GM23338 (cell line): ENCODE measurements around the gene ARFGAP2. TPM values are rescaled to one million over a fixed set of nuclear protein-coding genes. Genes with fewer than 3 reads are reported as not detected.

Experiments used
- ATAC-seq: fragments of 200-7000 bp; cut with Tn5 transposase; 3 replicates; pipeline ENCODE4 v1.9.1; 2020
- DNase-seq: peaks from one replicate; pipeline ENCODE4 v3.0.0-alpha.2; 2015; ENCODE audit warnings: low spot score
- H2AFZ ChIP-seq: fragments of 200-600 bp; sonication (generic); 2 replicates; pipeline ENCODE4 v1.8.0; 2016; ENCODE audit warnings: antibody characterized with exemption, mild to moderate bottlenecking, moderate library complexity
- H3F3A ChIP-seq: fragments of 200-600 bp; sonication (generic); replicated peaks from 2 replicates; pipeline ENCODE4 v1.8.0; 2017; ENCODE audit warnings: antibody characterized with exemption, mixed run types, low read depth
- H3K27ac ChIP-seq: fragments of 200-600 bp; sonication (generic); 2 replicates; pipeline ENCODE4 v1.6.1; 2016; ENCODE audit warnings: low read depth
- H3K27me3 ChIP-seq: fragments of 200-600 bp; sonication (generic); 2 replicates; pipeline ENCODE4 v1.8.0; 2016; ENCODE audit warnings: mild to moderate bottlenecking, mixed run types, moderate library complexity; ENCODE audit not compliant: insufficient read depth
- H3K36me3 ChIP-seq: fragments of 200-600 bp; sonication (generic); 2 replicates; pipeline ENCODE4 v1.8.0; 2016; ENCODE audit warnings: mild to moderate bottlenecking; ENCODE audit not compliant: insufficient read depth
- H3K4me1 ChIP-seq: fragments of 200-600 bp; sonication (generic); 2 replicates; pipeline ENCODE4 v1.8.0; 2016; ENCODE audit warnings: mild to moderate bottlenecking, moderate library complexity; ENCODE audit not compliant: insufficient read depth
- H3K4me2 ChIP-seq: fragments of 200-600 bp; sonication (generic); 2 replicates; pipeline ENCODE4 v1.7.1; 2017; ENCODE audit warnings: mixed run types
- H3K4me3 ChIP-seq: fragments of 200-600 bp; sonication (generic); 2 replicates; pipeline ENCODE4 v1.6.1; 2016; ENCODE audit warnings: mixed run types
- H3K79me2 ChIP-seq: fragments of 200-600 bp; sonication (generic); replicated peaks from 2 replicates; pipeline ENCODE4 v1.8.0; 2017; ENCODE audit warnings: mild to moderate bottlenecking; ENCODE audit not compliant: insufficient read depth
- H3K9me2 ChIP-seq: fragments of 200-600 bp; sonication (generic); 2 replicates; pipeline ENCODE4 v1.8.0; 2017; ENCODE audit not compliant: insufficient read depth
- H4K20me1 ChIP-seq: fragments of 200-600 bp; sonication (generic); replicated peaks from 2 replicates; pipeline ENCODE4 v1.8.0; 2017; ENCODE audit warnings: mild to moderate bottlenecking; ENCODE audit not compliant: insufficient read depth
- H3K27ac Mint-ChIP-seq: 2 replicates; pipeline ENCODE4 v1.8.0; 2020; ENCODE audit warnings: inconsistent platforms, mild to moderate bottlenecking, moderate library complexity, mixed read lengths
- H3K27me3 Mint-ChIP-seq: 3 replicates; pipeline ENCODE4 v1.8.0; 2022; ENCODE audit warnings: low read depth, mild to moderate bottlenecking, moderate library complexity, mixed read lengths, inconsistent platforms; ENCODE audit not compliant: insufficient read depth, poor library complexity
- H3K36me3 Mint-ChIP-seq: 3 replicates; pipeline ENCODE4 v1.8.0; 2021; ENCODE audit warnings: low read depth, mild to moderate bottlenecking, inconsistent platforms, moderate library complexity, mixed read lengths
- H3K4me1 Mint-ChIP-seq: 3 replicates; pipeline ENCODE4 v1.8.0; 2020; ENCODE audit warnings: mild to moderate bottlenecking, inconsistent platforms, mixed read lengths
- H3K4me3 Mint-ChIP-seq: 3 replicates; pipeline ENCODE4 v1.8.0; 2021; ENCODE audit warnings: moderate library complexity, mild to moderate bottlenecking, inconsistent platforms, mixed read lengths
- H3K9me3 Mint-ChIP-seq: 3 replicates; pipeline ENCODE4 v1.8.0; 2020; ENCODE audit warnings: moderate library complexity, mild to moderate bottlenecking, inconsistent platforms, mixed read lengths
- CREB1 ChIP-seq: fragments of 250-450 bp; sonication (Bioruptor Pico); IDR thresholded peaks from 2 replicates; pipeline ENCODE4 v1.5.0; 2020; ENCODE audit warnings: low read depth, mild to moderate bottlenecking, moderate library complexity
- EZH2 ChIP-seq: fragments of 200-600 bp; sonication (generic); IDR thresholded peaks from one replicate; pipeline ENCODE4 v1.8.0; 2017; ENCODE audit warnings: antibody characterized with exemption, mild to moderate bottlenecking, low read depth; ENCODE audit not compliant: unreplicated experiment
- EZH2phosphoT487 ChIP-seq: fragments of 200-600 bp; sonication (generic); IDR thresholded peaks from one replicate; pipeline ENCODE4 v1.8.1; 2018; ENCODE audit warnings: antibody characterized with exemption; ENCODE audit not compliant: unreplicated experiment
- JUNB ChIP-seq: IDR thresholded peaks from one replicate; pipeline ENCODE4 v1.6.1; 2016; ENCODE audit warnings: antibody characterized with exemption; ENCODE audit not compliant: unreplicated experiment
- NANOG ChIP-seq: IDR thresholded peaks from 2 replicates; pipeline ENCODE4 v1.6.1; 2016; ENCODE audit warnings: antibody characterized with exemption, borderline replicate concordance
- POLR2AphosphoS5 ChIP-seq: IDR thresholded peaks from 2 replicates; pipeline ENCODE4 v1.6.1; 2016; ENCODE audit warnings: antibody characterized with exemption, low read depth
- STAT1 ChIP-seq: IDR thresholded peaks from one replicate; pipeline ENCODE4 v1.6.1; 2016; ENCODE audit warnings: antibody characterized with exemption; ENCODE audit not compliant: unreplicated experiment
- ZNF114 ChIP-seq: fragments of 250-450 bp; sonication (Bioruptor Pico); IDR thresholded peaks from 2 replicates; pipeline ENCODE4 v1.5.0; 2020; ENCODE audit warnings: mild to moderate bottlenecking, moderate library complexity
- ZNF331 ChIP-seq: fragments of 250-450 bp; sonication (Bioruptor Pico); IDR thresholded peaks from 2 replicates; pipeline ENCODE4 v1.5.0; 2020; ENCODE audit warnings: low read depth, mild to moderate bottlenecking, moderate library complexity
- polyA plus RNA-seq: library from polyadenylated mRNA; unstranded; fragments of >200 nt; fragmentation: Nextera tagmentation; extraction: Ambion mirVana; gene quantifications from 2 replicates; pipeline ENCODE4 v1.2.1, GENCODE V29; 2016
- total RNA-seq: library from RNA; depleted of rRNA; stranded (reverse); fragments of >200 nt; shearing (Covaris generic); gene quantifications from 2 replicates; pipeline ENCODE4 v1.2.3, GENCODE V29; 2014
- TF ChIP-seq, protein P1 (sequence below): IDR thresholded peaks from 2 replicates; pipeline ENCODE4 v1.6.1; 2016; ENCODE audit warnings: antibody characterized with exemption
- TF ChIP-seq, protein P2 (sequence below): fragments of 250-450 bp; sonication (Bioruptor Pico); IDR thresholded peaks from 2 replicates; pipeline ENCODE4 v1.5.0; 2020; ENCODE audit warnings: mild to moderate bottlenecking, moderate library complexity
- TF ChIP-seq, protein P3 (sequence below), 2 experiments: fragments of 200-600 bp in 1 of 2; sonication (generic) in 1 of 2; conservative IDR thresholded peaks; 2 replicates each; pipeline versions ENCODE4 v1.5.1 to v1.6.1; 2016 to 2017; ENCODE audit warnings: antibody characterized with exemption in 2 of 2, low read depth in 2 of 2, mild to moderate bottlenecking in 2 of 2, moderate library complexity in 1 of 2
- TF ChIP-seq, protein P4 (sequence below): IDR thresholded peaks from one replicate; pipeline ENCODE4 v1.6.1; 2018; ENCODE audit warnings: antibody characterized with exemption; ENCODE audit not compliant: unreplicated experiment

Gene ARFGAP2
- total and polyA plus RNA-seq, 2 experiments from 2014 or later: 25.6 to 122 TPM

DNA sequence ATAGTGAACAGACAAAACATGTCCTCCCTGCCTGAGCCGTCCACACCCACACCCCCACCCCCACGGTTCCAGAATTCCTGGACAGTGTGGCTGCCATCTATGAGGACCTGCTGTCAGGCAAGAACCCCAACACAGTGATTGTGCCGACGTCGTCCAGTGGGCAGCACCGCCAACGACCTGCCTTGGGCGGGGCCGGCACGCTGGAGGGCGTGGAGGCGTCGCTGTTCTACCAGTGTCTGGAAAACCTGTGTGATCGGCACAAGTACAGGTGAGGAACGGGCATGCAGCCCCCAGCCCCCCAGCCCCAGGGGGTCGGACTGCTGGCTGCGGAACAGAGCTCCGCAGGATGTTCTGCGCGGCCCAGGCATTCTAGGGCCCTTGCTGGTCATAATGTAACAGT, 19.7 kb downstream of the ARFGAP2 start:
- no peaks in the 10 kb centered on the region for H3K9me3 Mint-ChIP-seq
- no peak overlapping the region for H3K4me3 Mint-ChIP-seq
- Histone ChIP-seq H3F3A (peaks cover 3% of the 10 kb centered on the region), H3K9me2 (no peaks in the 10 kb centered on the region), H3K79me2 (no peaks in the 10 kb centered on the region), H3K4me1 (peaks cover 9% of the 10 kb centered on the region), H4K20me1 (no peaks in the 10 kb centered on the region; the same call in 1 of the 2 replicates), H3K4me3 (no peak overlapping the region), H3K4me2 (no peak overlapping the region), H3K36me3 (no peaks in the 10 kb centered on the region), H2AFZ (no peak overlapping the region), H3K27ac (no peak overlapping the region), H3K27me3 (no peaks in the 10 kb centered on the region)
- no peak for ATAC-seq
- no peak for DNase-seq
- no peaks in the 10 kb centered on the region; the same call in 1 of the 3 replicates for H3K36me3 Mint-ChIP-seq
- no peak overlapping the region for H3K27ac Mint-ChIP-seq
- TF ChIP-seq POLR2AphosphoS5 (no peak), ZNF331 (CRISPR knock-in tag) (no peak), NANOG (no peak), ZNF114 (CRISPR knock-in tag) (no peak), CREB1 (CRISPR knock-in tag) (no peak), STAT1 (no peak), EZH2phosphoT487 (no peak), EZH2 (no peak), JUNB (no peak)
- TF ChIP-seq, protein P1, sequence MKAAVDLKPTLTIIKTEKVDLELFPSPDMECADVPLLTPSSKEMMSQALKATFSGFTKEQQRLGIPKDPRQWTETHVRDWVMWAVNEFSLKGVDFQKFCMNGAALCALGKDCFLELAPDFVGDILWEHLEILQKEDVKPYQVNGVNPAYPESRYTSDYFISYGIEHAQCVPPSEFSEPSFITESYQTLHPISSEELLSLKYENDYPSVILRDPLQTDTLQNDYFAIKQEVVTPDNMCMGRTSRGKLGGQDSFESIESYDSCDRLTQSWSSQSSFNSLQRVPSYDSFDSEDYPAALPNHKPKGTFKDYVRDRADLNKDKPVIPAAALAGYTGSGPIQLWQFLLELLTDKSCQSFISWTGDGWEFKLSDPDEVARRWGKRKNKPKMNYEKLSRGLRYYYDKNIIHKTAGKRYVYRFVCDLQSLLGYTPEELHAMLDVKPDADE: no peak
- TF ChIP-seq, protein P2, sequence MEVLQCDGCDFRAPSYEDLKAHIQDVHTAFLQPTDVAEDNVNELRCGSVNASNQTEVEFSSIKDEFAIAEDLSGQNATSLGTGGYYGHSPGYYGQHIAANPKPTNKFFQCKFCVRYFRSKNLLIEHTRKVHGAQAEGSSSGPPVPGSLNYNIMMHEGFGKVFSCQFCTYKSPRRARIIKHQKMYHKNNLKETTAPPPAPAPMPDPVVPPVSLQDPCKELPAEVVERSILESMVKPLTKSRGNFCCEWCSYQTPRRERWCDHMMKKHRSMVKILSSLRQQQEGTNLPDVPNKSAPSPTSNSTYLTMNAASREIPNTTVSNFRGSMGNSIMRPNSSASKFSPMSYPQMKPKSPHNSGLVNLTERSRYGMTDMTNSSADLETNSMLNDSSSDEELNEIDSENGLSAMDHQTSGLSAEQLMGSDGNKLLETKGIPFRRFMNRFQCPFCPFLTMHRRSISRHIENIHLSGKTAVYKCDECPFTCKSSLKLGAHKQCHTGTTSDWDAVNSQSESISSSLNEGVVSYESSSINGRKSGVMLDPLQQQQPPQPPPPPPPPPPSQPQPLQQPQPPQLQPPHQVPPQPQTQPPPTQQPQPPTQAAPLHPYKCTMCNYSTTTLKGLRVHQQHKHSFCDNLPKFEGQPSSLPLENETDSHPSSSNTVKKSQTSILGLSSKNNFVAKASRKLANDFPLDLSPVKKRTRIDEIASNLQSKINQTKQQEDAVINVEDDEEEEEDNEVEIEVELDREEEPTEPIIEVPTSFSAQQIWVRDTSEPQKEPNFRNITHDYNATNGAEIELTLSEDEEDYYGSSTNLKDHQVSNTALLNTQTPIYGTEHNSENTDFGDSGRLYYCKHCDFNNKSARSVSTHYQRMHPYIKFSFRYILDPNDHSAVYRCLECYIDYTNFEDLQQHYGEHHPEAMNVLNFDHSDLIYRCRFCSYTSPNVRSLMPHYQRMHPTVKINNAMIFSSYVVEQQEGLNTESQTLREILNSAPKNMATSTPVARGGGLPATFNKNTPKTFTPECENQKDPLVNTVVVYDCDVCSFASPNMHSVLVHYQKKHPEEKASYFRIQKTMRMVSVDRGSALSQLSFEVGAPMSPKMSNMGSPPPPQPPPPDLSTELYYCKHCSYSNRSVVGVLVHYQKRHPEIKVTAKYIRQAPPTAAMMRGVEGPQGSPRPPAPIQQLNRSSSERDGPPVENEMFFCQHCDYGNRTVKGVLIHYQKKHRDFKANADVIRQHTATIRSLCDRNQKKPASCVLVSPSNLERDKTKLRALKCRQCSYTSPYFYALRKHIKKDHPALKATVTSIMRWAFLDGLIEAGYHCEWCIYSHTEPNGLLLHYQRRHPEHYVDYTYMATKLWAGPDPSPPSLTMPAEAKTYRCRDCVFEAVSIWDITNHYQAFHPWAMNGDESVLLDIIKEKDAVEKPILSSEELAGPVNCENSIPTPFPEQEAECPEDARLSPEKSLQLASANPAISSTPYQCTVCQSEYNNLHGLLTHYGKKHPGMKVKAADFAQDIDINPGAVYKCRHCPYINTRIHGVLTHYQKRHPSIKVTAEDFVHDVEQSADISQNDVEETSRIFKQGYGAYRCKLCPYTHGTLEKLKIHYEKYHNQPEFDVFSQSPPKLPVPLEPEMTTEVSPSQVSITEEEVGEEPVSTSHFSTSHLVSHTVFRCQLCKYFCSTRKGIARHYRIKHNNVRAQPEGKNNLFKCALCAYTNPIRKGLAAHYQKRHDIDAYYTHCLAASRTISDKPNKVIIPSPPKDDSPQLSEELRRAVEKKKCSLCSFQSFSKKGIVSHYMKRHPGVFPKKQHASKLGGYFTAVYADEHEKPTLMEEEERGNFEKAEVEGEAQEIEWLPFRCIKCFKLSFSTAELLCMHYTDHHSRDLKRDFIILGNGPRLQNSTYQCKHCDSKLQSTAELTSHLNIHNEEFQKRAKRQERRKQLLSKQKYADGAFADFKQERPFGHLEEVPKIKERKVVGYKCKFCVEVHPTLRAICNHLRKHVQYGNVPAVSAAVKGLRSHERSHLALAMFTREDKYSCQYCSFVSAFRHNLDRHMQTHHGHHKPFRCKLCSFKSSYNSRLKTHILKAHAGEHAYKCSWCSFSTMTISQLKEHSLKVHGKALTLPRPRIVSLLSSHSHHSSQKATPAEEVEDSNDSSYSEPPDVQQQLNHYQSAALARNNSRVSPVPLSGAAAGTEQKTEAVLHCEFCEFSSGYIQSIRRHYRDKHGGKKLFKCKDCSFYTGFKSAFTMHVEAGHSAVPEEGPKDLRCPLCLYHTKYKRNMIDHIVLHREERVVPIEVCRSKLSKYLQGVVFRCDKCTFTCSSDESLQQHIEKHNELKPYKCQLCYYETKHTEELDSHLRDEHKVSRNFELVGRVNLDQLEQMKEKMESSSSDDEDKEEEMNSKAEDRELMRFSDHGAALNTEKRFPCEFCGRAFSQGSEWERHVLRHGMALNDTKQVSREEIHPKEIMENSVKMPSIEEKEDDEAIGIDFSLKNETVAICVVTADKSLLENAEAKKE: no peak
- TF ChIP-seq, protein P3, sequence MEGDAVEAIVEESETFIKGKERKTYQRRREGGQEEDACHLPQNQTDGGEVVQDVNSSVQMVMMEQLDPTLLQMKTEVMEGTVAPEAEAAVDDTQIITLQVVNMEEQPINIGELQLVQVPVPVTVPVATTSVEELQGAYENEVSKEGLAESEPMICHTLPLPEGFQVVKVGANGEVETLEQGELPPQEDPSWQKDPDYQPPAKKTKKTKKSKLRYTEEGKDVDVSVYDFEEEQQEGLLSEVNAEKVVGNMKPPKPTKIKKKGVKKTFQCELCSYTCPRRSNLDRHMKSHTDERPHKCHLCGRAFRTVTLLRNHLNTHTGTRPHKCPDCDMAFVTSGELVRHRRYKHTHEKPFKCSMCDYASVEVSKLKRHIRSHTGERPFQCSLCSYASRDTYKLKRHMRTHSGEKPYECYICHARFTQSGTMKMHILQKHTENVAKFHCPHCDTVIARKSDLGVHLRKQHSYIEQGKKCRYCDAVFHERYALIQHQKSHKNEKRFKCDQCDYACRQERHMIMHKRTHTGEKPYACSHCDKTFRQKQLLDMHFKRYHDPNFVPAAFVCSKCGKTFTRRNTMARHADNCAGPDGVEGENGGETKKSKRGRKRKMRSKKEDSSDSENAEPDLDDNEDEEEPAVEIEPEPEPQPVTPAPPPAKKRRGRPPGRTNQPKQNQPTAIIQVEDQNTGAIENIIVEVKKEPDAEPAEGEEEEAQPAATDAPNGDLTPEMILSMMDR (conservative IDR thresholded peaks at IDR 0.05; ENCODE audit: low read depth in 2 of 2): no peak
- TF ChIP-seq, protein P4, sequence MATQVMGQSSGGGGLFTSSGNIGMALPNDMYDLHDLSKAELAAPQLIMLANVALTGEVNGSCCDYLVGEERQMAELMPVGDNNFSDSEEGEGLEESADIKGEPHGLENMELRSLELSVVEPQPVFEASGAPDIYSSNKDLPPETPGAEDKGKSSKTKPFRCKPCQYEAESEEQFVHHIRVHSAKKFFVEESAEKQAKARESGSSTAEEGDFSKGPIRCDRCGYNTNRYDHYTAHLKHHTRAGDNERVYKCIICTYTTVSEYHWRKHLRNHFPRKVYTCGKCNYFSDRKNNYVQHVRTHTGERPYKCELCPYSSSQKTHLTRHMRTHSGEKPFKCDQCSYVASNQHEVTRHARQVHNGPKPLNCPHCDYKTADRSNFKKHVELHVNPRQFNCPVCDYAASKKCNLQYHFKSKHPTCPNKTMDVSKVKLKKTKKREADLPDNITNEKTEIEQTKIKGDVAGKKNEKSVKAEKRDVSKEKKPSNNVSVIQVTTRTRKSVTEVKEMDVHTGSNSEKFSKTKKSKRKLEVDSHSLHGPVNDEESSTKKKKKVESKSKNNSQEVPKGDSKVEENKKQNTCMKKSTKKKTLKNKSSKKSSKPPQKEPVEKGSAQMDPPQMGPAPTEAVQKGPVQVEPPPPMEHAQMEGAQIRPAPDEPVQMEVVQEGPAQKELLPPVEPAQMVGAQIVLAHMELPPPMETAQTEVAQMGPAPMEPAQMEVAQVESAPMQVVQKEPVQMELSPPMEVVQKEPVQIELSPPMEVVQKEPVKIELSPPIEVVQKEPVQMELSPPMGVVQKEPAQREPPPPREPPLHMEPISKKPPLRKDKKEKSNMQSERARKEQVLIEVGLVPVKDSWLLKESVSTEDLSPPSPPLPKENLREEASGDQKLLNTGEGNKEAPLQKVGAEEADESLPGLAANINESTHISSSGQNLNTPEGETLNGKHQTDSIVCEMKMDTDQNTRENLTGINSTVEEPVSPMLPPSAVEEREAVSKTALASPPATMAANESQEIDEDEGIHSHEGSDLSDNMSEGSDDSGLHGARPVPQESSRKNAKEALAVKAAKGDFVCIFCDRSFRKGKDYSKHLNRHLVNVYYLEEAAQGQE: no peak
- H3K27me3 Mint-ChIP-seq: peaks cover 9% of the 10 kb centered on the region
- peaks cover 21% of the 10 kb centered on the region for H3K4me1 Mint-ChIP-seq
